Nephron (organoid): Measurements from ENCODE around the gene MTLN.
"Not testable (repeated sequence)": the region's sequence is repeated elsewhere in the genome, so short reads cannot be mapped to it uniquely, and the experiment has no call there.

Experiments used
- H3K27ac Mint-ChIP-seq, 3 experiments: 2 replicates each; pipeline ENCODE4 v1.8.0; 2020; ENCODE audit warnings: mixed read lengths in 3 of 3, mild to moderate bottlenecking in 2 of 3, moderate library complexity in 1 of 3
- H3K27me3 Mint-ChIP-seq: 2 replicates; pipeline ENCODE4 v1.8.0; 2021; ENCODE audit warnings: low read depth, mild to moderate bottlenecking, moderate library complexity, mixed read lengths
- H3K36me3 Mint-ChIP-seq: 2 replicates; pipeline ENCODE4 v1.8.0; 2020; ENCODE audit warnings: low read depth, mixed read lengths
- H3K4me1 Mint-ChIP-seq: 2 replicates; pipeline ENCODE4 v1.8.0; 2020; ENCODE audit warnings: mixed read lengths
- H3K4me3 Mint-ChIP-seq, 3 experiments: 2 replicates each; pipeline ENCODE4 v1.8.0; 2020; ENCODE audit warnings: mild to moderate bottlenecking in 3 of 3, mixed read lengths in 3 of 3, moderate library complexity in 2 of 3
- H3K9me3 Mint-ChIP-seq: 2 replicates; pipeline ENCODE4 v1.8.0; 2020; ENCODE audit warnings: mixed read lengths
- TF ChIP-seq, protein P1 (sequence below), 3 experiments: fragments of 200-600 bp; sonication (generic); IDR thresholded peaks; one replicate each; pipeline ENCODE4 v1.5.0; 2021; ENCODE audit warnings: antibody characterized with exemption in 3 of 3; ENCODE audit not compliant: unreplicated experiment in 3 of 3

The MTLN gene

DNA sequence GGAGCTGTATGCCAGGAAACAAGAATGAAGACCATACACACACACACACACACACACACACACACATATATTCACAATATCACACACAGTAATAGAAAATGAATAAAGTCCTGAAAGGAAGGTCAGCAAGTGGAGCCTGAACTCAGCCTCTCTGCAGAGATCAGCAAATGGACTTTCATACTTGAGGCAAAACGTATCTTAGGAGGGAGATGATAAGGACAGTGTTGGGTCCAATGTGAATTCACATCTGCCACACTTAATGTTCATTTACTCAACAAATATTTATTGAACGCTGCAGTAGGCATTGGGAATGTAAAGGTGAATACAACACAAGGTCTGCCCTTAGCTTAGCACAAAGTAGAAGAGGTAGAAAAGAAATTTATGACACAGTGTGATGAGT is 2.7 kb upstream of the MTLN start:
- no peaks in the 10 kb centered on the region for H3K36me3 Mint-ChIP-seq
- H3K9me3 Mint-ChIP-seq: peaks cover 10% of the 10 kb centered on the region
- H3K4me1 Mint-ChIP-seq: no peaks in the 10 kb centered on the region
- no peak overlapping the region for H3K27ac Mint-ChIP-seq
- TF ChIP-seq, protein P1, sequence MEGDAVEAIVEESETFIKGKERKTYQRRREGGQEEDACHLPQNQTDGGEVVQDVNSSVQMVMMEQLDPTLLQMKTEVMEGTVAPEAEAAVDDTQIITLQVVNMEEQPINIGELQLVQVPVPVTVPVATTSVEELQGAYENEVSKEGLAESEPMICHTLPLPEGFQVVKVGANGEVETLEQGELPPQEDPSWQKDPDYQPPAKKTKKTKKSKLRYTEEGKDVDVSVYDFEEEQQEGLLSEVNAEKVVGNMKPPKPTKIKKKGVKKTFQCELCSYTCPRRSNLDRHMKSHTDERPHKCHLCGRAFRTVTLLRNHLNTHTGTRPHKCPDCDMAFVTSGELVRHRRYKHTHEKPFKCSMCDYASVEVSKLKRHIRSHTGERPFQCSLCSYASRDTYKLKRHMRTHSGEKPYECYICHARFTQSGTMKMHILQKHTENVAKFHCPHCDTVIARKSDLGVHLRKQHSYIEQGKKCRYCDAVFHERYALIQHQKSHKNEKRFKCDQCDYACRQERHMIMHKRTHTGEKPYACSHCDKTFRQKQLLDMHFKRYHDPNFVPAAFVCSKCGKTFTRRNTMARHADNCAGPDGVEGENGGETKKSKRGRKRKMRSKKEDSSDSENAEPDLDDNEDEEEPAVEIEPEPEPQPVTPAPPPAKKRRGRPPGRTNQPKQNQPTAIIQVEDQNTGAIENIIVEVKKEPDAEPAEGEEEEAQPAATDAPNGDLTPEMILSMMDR (IDR thresholded peaks at IDR 0.05; ENCODE audit: unreplicated experiment in 3 of 3): no peak
- peaks cover 18% of the 10 kb centered on the region for H3K27me3 Mint-ChIP-seq
- no peak overlapping the region for H3K4me3 Mint-ChIP-seq

DNA sequence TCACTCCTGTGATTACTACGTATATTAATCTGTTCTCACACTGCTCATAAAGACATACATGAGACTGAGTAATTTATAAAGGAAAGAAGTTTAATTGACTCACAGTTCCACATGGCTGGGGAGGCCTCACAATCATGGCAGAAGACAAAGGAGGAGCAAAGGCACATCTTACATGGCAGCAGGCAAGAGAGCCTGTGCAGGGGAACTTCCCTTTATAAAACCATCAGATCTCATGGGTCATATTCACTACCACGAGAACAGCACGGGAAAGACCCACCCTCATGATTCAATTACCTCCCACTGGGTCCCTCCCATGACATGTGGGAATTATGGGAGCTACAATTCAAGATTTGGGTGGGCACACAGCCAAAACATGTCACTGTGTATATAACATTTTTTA is 1.2 kb upstream of the MTLN start:
- H3K9me3 Mint-ChIP-seq, H3K27ac Mint-ChIP-seq, H3K4me1 Mint-ChIP-seq, H3K36me3 Mint-ChIP-seq: not testable (repeated sequence)
- Mint-ChIP-seq H3K27me3 (peaks cover 14% of the 10 kb centered on the region), H3K4me3 (peak overlapping the region; percentile 64 to 67 (median 67))

DNA sequence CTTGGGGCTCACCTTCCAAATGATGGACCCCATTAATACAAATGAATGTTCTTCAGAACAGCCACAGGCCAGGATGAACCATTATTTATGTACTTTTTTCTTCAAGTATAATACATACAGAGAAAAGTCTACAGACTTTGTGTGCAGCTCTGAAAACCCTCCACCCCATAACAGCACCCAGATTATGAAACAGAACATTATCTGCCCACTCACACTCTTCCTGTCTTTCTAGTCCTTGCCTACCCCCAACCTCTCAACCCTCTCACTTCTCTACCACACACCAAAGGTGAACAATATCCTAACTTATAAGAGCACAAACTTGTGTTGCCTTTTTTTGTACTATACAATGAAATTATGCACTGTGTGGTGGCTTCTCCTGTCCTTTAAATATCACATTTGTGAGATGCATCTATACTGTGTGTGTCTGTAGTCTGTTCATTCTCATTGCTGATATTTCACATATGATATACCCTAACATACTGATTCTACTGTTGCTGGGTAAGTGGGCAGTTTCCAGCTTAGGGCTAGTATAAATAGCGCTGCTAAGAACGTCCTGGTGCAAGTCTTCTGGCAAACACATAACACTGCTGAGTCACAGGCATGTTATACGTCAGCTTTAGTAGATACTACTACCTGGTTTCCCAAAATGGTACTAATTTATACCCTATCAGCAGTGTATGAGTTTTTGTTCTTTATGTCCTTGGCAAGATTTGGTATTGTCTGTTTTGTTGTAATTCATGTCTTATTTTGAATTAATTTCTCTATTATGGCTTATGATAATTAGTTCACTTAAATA is 6.5 kb downstream of the MTLN start:
- Mint-ChIP-seq H3K27ac (peak overlapping the region in 2 of 3 experiments; percentile 3 to 30), H3K9me3 (no peaks in the 10 kb centered on the region)

DNA sequence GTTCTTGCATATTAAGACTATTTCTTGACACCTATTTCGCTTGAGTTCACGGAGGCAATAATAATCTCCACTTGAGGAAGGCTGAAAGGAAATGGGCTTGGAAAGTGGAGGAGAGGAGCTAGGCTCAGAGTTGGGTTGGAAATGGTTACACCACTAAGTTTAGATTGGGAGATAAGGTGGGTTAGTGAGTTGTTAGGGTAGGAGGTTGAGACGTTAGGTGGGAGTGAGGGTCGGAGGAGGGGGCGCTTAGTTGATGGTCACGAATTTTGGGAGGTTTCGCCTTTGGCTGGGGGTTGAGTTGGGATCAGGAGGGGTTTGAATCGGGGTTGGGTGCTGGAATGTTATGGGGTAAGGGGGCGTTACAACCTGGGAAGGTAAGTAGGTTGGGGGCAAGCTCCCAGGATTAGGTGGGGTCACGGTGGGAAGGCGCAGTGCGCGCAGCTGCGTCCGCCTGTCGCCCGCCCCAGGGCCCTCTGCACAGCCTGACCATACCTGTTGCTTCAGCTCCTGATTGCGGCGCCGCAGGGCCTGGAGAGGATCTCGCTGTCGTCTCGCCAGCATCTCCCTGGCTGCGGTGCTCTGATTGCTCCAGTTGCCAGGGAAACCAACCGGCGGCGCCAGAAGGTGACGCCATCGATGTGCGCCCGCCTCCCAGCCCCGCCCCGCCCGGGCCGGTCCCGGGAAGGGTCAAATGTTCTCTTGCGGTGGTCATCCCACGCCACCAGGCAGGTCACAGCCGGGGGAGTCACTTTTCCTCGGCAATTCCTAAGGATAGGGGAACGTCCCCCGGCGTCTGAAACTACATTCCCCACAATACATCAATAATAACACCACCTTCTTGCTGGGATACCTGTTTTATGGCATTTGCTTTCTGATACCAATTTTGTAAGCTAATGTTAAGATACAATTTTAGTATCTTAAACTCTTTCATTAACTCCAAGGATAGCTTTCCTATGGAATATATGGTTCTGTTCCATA is 7.7 kb downstream of the MTLN start, which contains the start of gene NPHP1:
TSS of gene NPHP1 (minus strand) at position 606 of the 978 bp plus-strand sequence. CDS start at position 561, 45 bp downstream.
- no peaks in the 10 kb centered on the region for H3K36me3 Mint-ChIP-seq
- H3K27ac Mint-ChIP-seq: peak within 1 kb of the TSS in 2 of 3 experiments; percentile 43 to 53
- peak within 1 kb of the TSS; percentile 89 to 95 (median 94) for H3K4me3 Mint-ChIP-seq
- H3K4me1 Mint-ChIP-seq: peaks cover 9% of the 10 kb centered on the region
- no peaks in the 10 kb centered on the region for H3K27me3 Mint-ChIP-seq
- H3K9me3 Mint-ChIP-seq: no peaks in the 10 kb centered on the region
- TF ChIP-seq, protein P1 (IDR thresholded peaks at IDR 0.05; ENCODE audit: unreplicated experiment in 3 of 3): no peak

More for the DNA sequence above, 6.5 kb downstream of the MTLN start:
- Mint-ChIP-seq H3K4me3 (peak overlapping the region; percentile 89 to 95 (median 94)), H3K27me3 (no peaks in the 10 kb centered on the region), H3K36me3 (no peaks in the 10 kb centered on the region), H3K4me1 (peaks cover 9% of the 10 kb centered on the region)
- TF ChIP-seq, protein P1 (IDR thresholded peaks at IDR 0.05; ENCODE audit: unreplicated experiment in 3 of 3): no peak

DNA sequence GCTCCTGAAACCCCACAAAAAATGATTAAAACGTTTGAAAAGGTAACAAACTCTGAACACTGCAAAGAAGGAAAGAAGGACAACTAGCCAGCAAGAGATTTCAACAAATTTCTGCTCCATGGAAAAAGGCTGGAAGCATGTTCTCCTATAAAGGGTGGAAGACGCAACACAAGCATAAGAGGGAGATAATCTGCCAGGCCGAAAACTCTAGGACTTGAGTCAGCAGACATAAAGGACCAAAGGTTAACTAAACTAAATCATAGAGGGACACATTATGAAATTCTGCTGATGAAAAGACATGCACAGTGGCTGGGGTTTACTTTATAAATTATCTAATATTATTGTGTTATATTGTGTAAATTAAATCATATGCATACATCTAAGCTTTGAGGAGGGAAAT is 14.3 kb downstream of the MTLN start:
- Mint-ChIP-seq H3K4me3 (no peak overlapping the region), H3K4me1 (no peaks in the 10 kb centered on the region), H3K27me3 (no peaks in the 10 kb centered on the region), H3K27ac (no peak overlapping the region), H3K9me3 (no peaks in the 10 kb centered on the region), H3K36me3 (peaks cover 20% of the 10 kb centered on the region)
- TF ChIP-seq, protein P1 (IDR thresholded peaks at IDR 0.05; ENCODE audit: unreplicated experiment in 3 of 3): no peak

DNA sequence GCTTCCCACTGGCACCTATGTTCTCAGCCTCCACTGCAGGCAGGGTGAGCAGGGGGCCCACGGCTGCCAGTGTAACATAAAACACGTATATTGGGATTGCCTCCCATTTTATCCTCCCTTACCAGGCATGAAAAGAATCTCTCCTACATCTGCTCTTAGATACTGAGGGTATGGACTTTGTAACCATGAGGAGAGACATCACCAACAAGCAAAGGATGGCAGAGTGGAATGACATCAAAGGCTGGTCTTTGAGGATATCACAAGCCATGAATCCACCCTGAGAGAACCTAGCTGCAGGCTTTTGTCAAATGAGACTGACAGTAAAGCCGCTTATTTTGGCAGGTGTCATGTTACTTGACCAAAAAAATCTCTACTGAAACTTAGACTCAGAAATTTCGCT is 14.9 kb downstream of the MTLN start:
- Mint-ChIP-seq H3K9me3 (peaks cover under 1% of the 10 kb centered on the region), H3K4me1 (no peaks in the 10 kb centered on the region), H3K4me3 (no peak overlapping the region), H3K27me3 (no peaks in the 10 kb centered on the region), H3K36me3 (peaks cover 20% of the 10 kb centered on the region), H3K27ac (no peak overlapping the region)
- TF ChIP-seq, protein P1 (IDR thresholded peaks at IDR 0.05; ENCODE audit: unreplicated experiment in 3 of 3): no peak

DNA sequence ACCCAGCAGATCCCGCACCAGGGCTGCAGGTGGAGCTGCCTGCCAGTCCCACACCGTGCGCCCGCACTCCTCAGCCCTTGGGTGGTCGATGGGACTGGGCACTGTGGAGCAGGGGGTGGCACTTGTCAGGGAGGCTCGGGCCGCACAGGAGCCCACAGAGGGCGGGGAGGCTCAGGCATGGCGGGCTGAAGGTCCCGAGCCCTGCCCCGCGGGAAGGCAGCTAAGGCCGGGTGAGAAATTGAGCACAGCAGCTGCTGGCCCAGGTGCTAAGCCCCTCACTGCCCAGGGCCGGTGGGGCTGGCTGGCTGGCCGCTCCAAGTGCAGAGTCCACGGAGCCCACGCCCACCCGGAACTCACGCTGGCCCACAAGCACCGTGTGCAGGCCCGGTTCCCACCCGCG is 22.2 kb downstream of the MTLN start:
- not testable (repeated sequence) for H3K4me1 Mint-ChIP-seq, H3K27me3 Mint-ChIP-seq, H3K4me3 Mint-ChIP-seq, H3K27ac Mint-ChIP-seq
- Mint-ChIP-seq H3K9me3 (peaks cover 38% of the 10 kb centered on the region), H3K36me3 (peaks cover 52% of the 10 kb centered on the region)
